ENCODE data around the gene RNF113A. TPM values are rescaled to one million over a fixed set of nuclear protein-coding genes. Genes with fewer than 3 reads are reported as not detected.
A peak's percentile ranks its signal among the peaks of the same experiment; 100 is the strongest.
"Not testable (repeated sequence)": the region's sequence is repeated elsewhere in the genome, so short reads cannot be mapped to it uniquely, and the experiment has no call there.

Gene RNF113A
- total RNA-seq, 3 donors from 2014 or later (not counting 1 experiment from before 2014, with no cell fraction given) = 29.6 to 45.9 (median 34.7) TPM

DNA sequence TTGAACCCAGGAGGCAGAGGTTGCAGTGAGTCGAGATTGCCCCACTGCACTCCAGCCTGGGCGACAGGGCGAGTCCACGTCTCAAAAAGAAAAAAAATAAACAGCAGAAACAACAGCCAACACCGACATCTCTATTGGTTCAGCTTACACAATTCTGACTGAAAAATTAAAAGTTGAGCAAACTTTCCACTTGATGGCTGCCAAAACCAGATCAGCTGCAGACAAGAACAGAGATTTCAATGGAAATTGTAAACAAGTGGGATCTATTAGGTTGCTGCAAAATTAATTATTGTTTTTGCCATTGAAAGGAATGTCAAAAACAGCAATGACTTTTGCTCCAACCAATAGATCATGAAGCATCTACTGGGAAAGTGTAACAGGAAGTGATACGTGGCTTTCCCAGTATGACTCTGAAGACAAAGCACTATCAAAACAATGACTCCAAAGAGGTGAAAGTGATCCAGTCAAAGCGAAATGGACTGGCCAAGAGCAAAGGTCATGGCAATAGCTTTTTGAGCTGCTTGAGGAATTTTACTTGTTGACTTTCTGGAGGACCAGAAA lies 45.1 kb downstream of the RNF113A start:
- Histone ChIP-seq H3K36me3 (ENCODE audit: control insufficient read depth, insufficient read depth, low read length) (no peaks in the 10 kb centered on the region), H3K4me3 (ENCODE audit: low read length) (no peak overlapping the region), H3K9me3 (ENCODE audit: control insufficient read depth, insufficient read depth, low read length) (no peaks in the 10 kb centered on the region), H3K4me1 (ENCODE audit: control insufficient read depth, insufficient read depth, low read length) (peaks cover 2% of the 10 kb centered on the region), H3K27ac (ENCODE audit: low read length) (no peak overlapping the region), H3K27me3 (ENCODE audit: control insufficient read depth, insufficient read depth, low read length) (no peaks in the 10 kb centered on the region)
- TF ChIP-seq, protein P1, sequence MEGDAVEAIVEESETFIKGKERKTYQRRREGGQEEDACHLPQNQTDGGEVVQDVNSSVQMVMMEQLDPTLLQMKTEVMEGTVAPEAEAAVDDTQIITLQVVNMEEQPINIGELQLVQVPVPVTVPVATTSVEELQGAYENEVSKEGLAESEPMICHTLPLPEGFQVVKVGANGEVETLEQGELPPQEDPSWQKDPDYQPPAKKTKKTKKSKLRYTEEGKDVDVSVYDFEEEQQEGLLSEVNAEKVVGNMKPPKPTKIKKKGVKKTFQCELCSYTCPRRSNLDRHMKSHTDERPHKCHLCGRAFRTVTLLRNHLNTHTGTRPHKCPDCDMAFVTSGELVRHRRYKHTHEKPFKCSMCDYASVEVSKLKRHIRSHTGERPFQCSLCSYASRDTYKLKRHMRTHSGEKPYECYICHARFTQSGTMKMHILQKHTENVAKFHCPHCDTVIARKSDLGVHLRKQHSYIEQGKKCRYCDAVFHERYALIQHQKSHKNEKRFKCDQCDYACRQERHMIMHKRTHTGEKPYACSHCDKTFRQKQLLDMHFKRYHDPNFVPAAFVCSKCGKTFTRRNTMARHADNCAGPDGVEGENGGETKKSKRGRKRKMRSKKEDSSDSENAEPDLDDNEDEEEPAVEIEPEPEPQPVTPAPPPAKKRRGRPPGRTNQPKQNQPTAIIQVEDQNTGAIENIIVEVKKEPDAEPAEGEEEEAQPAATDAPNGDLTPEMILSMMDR (IDR thresholded peaks at IDR 0.05) = no peak
- ATAC-seq (no peak), DNase-seq (no peak)
- H3K27me3 Mint-ChIP-seq (ENCODE audit: low read depth in 2 of 2) = no peaks in the 10 kb centered on the region
- no peaks in the 10 kb centered on the region for H3K36me3 Mint-ChIP-seq
- no peak overlapping the region for H3K27ac Mint-ChIP-seq
- intact Hi-C loops (cut with micrococcal nuclease) = no loop called here
- no peak overlapping the region for H3K4me3 Mint-ChIP-seq
- H3K9me3 Mint-ChIP-seq = no peaks in the 10 kb centered on the region
- WGBS (ENCODE audit: insufficient coverage) = 82% methylated on average over 6 of the region's 7 CpGs
- peaks cover 0 to 9% of the 10 kb centered on the region in 2 donors for H3K4me1 Mint-ChIP-seq

DNA sequence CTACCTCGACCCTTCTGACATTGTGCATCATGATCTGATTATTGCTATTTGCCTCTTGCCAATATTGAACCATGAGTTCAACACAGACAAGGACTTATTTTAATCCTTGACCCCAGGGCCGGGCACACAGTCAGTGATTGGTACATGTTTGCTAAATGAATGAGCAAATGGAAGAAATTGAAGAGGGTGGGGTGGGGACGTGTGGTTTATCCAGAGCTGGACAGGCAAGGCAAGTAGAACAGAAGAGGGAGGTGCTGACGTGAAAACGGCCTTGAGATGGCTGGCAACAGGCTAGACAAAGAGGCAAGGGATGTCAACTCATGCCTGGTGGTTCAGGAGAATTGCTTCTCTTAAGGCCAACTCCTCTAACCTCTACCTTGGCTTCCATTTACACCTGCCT lies 47.3 kb downstream of the RNF113A start:
- intact Hi-C loops (cut with micrococcal nuclease); H3K36me3 Mint-ChIP-seq; H3K27me3 Mint-ChIP-seq (ENCODE audit: low read depth in 2 of 2); H3K27me3 ChIP-seq (ENCODE audit: control insufficient read depth, insufficient read depth, low read length); DNase-seq; H3K9me3 ChIP-seq (ENCODE audit: control insufficient read depth, insufficient read depth, low read length); H3K4me3 Mint-ChIP-seq; ATAC-seq; H3K36me3 ChIP-seq (ENCODE audit: control insufficient read depth, insufficient read depth, low read length); H3K9me3 Mint-ChIP-seq; H3K4me3 ChIP-seq (ENCODE audit: low read length); H3K4me1 ChIP-seq (ENCODE audit: control insufficient read depth, insufficient read depth, low read length); H3K27ac ChIP-seq (ENCODE audit: low read length): not testable (repeated sequence)
- no CpG with 5 or more reads among the region's 5 CpGs for WGBS (ENCODE audit: insufficient coverage)
- H3K27ac Mint-ChIP-seq = peak overlapping the region in 1 of 2 donors; percentile 83
- peaks cover 0 to 13% of the 10 kb centered on the region in 2 donors for H3K4me1 Mint-ChIP-seq

DNA sequence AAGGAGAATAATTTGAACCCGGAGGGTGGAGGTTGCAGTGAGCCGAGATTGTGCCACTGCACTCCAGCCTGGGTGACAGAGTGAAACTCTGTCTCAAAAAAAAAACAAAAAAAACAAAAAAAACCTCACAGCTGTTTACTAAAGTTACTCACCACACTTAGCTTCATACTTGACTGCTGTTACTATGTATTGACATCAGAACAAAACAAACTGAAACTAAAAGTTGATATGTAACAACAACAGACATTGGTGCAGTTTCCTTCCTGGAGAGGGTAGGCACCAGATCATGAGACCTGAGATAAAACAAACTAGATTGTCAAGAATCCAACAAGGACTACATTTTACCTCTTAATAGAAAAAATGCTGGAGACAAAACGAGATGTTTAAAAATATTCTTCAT lies 49.8 kb downstream of the RNF113A start:
- H3K36me3 ChIP-seq (ENCODE audit: control insufficient read depth, insufficient read depth, low read length); H3K27me3 ChIP-seq (ENCODE audit: control insufficient read depth, insufficient read depth, low read length); H3K4me3 ChIP-seq (ENCODE audit: low read length); H3K9me3 Mint-ChIP-seq; H3K36me3 Mint-ChIP-seq; H3K27me3 Mint-ChIP-seq (ENCODE audit: low read depth in 2 of 2); H3K4me1 ChIP-seq (ENCODE audit: control insufficient read depth, insufficient read depth, low read length); H3K9me3 ChIP-seq (ENCODE audit: control insufficient read depth, insufficient read depth, low read length): not testable (repeated sequence)
- no CpG with 5 or more reads among the region's 3 CpGs for WGBS (ENCODE audit: insufficient coverage)
- H3K27ac ChIP-seq (ENCODE audit: low read length) = peak overlapping the region; percentile 54
- H3K27ac Mint-ChIP-seq = peak overlapping the region; percentile 85 to 87
- ATAC-seq = peak; percentile 98 to 99 (median 99)
- H3K4me3 Mint-ChIP-seq = peak overlapping the region; percentile 45
- DNase-seq = peak in 1 of 2 donors; percentile 78
- peaks cover 0 to 13% of the 10 kb centered on the region in 2 donors for H3K4me1 Mint-ChIP-seq
- intact Hi-C loops (cut with micrococcal nuclease) = loop anchor here (1.0 kb wide), 1 partner anchor 30 kb away; the partner anchor contains the start of gene RPL39

Other genes with a start within 250 kb of the RNF113A start
- 100 to 1,000 TPM; 138 to 202 (median 158) TPM for gene SEPTIN6, start 178.6 kb downstream of the RNF113A start, total RNA-seq
- under 1 TPM in 1 of 3 donors, not detected in 2; 0.23 TPM for gene SOWAHD, start 113.1 kb downstream of the RNF113A start, total RNA-seq
- gene RPL39, start 80.1 kb downstream of the RNF113A start, total RNA-seq = 1,000 to 10,000 TPM; 1,040 to 1,487 (median 1,381) TPM
- gene UPF3B, start 18.8 kb downstream of the RNF113A start, total RNA-seq = 10 to 100 TPM in 2 of 3 donors, 1 to 10 TPM in 1; 9.3 to 16.4 (median 12.4) TPM
- gene NDUFA1, start 99 bp upstream of the RNF113A start, total RNA-seq = 10 to 100 TPM; 43.6 to 56.8 (median 54.9) TPM
- gene AKAP14, start 24.2 kb upstream of the RNF113A start, total RNA-seq = not detected
- gene NKAP, start 72.0 kb upstream of the RNF113A start, total RNA-seq = 10 to 100 TPM; 14.7 to 20.0 (median 15.4) TPM
- not detected for gene RHOXF2B, start 206.0 kb upstream of the RNF113A start, total RNA-seq
- gene RHOXF1, start 244.2 kb upstream of the RNF113A start, total RNA-seq = 1 to 10 TPM in 2 of 3 donors, not detected in 1; 1.4 to 2.6 TPM

All from natural killer cell (primary cell).